Kidney (tissue), 13 donors: ENCODE measurements around the gene KRABD2.
"Not testable (repeated sequence)": the region's sequence is repeated elsewhere in the genome, so short reads cannot be mapped to it uniquely, and the experiment has no call there.

Experiments used
- DNase-seq, 5 donors: peaks; one replicate each; pipeline ENCODE4 v3.0.0-alpha.2; 2013 to 2020
- FAIRE-seq: peaks from 2 replicates; lab custom pipeline; 2012; peaks lifted over from hg19 to GRCh38; lab: Jason Lieb, UNC
- H3K27ac ChIP-seq, 2 donors: one replicate each; pipeline ENCODE4 v1.7.0; 2013; ENCODE audit warnings: low read depth in 2 of 2, low read length in 2 of 2, inconsistent platforms in 1 of 2
- H3K27me3 ChIP-seq: one replicate; pipeline ENCODE4 v1.7.1; 2013; ENCODE audit warnings: low read length, inconsistent platforms; ENCODE audit not compliant: control insufficient read depth, insufficient read depth
- H3K36me3 ChIP-seq, 3 donors: one replicate each; pipeline versions ENCODE4 v1.7.0 to v1.7.1; 2013; ENCODE audit warnings: low read length in 3 of 3, control low read depth in 1 of 3, inconsistent platforms in 1 of 3; ENCODE audit not compliant: insufficient read depth in 3 of 3, control insufficient read depth in 2 of 3
- H3K4me1 ChIP-seq, 3 donors: one replicate each; pipeline versions ENCODE4 v1.7.0 to v1.7.1; 2013; ENCODE audit warnings: low read length in 3 of 3, inconsistent platforms in 1 of 3, low read depth in 1 of 3; ENCODE audit not compliant: control insufficient read depth in 2 of 3, insufficient read depth in 2 of 3
- H3K4me3 ChIP-seq, 3 donors: one replicate each; pipeline versions ENCODE4 v1.7.0 to v1.8.1; 2013; ENCODE audit warnings: low read length in 3 of 3, control low read depth in 1 of 3, inconsistent platforms in 1 of 3
- H3K9ac ChIP-seq, 3 donors: one replicate each; pipeline versions ENCODE4 v1.7.0 to v1.7.1; 2013; ENCODE audit warnings: low read length in 3 of 3, control low read depth in 1 of 3, inconsistent platforms in 1 of 3
- H3K9me3 ChIP-seq, 3 donors: one replicate each; pipeline versions ENCODE4 v1.7.0 to v1.7.1; 2013; ENCODE audit warnings: low read length in 3 of 3, control low read depth in 1 of 3, inconsistent platforms in 1 of 3; ENCODE audit not compliant: control insufficient read depth in 2 of 3, insufficient read depth in 1 of 3
- intact Hi-C: fragments of 100-400 bp; cut with DNase I; formaldehyde crosslinking; loops from one replicate; pipeline ENCODE4 v1.11.1; 2022
- TF ChIP-seq, protein P1 (sequence below): IDR thresholded peaks from 3 replicates; pipeline ENCODE4 v1.5.1; 2012; ENCODE audit warnings: mild to moderate bottlenecking, moderate library complexity, borderline replicate concordance; ENCODE audit not compliant: insufficient read depth; ENCODE audit errors: extremely low read depth
- donor health status: control.
- donor health status: control.
- donor health status: control.
- donor health status: control.
- donor health status: control.
- donor health status: DM: yes; HTN: yes; CAD: no.
- donor health status: Normal renal cell carcinoma (clear cell type).

KRABD2 gene

DNA sequence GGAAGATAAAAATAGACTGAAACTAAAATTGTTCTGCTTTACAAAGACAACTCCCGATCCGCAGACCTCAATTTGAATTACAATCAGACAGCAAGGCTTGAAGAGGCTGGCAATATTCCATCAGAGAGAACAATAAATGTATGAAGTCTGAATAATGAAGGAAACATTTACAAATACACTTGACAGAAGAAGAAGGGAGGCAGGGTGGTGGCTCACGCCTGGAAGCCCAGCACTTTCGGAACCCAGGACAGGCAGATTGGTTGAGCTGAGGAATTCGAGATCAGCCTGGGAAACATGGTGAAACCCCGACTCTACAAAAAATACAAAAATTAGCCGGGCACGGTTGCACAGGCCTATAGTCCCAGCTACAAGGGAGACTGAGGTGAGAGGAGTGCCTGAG lies 22.3 kb downstream of the KRABD2 start:
- no peak for DNase-seq
- FAIRE-seq = no peak
- intact Hi-C loops = no loop called here

DNA sequence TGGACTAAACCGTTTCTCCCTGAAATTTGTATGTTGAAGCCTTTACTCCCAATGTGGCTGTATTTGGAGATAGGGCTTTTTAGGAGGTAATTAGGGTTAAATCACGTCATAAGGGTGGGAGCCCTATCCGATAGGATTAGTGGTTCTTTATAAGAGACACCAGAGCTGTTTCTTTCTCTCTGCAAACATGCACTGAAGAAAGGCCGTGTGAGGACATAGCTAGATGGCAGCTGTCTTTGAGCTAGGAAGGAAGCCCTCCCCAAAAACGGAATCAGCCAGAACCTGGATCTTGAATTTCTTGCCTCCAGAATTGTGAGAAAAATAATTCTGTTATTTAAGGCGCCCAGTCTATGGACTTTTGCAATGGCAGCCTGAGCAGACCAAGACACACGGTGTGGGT lies 22.8 kb downstream of the KRABD2 start:
- Histone ChIP-seq H3K27me3 (no peaks in the 10 kb centered on the region), H3K36me3 (no peaks in the 10 kb centered on the region), H3K9me3 (no peaks in the 10 kb centered on the region), H3K4me1 (no peaks in the 10 kb centered on the region), H3K4me3 (no peak overlapping the region), H3K9ac (no peak overlapping the region), H3K27ac (no peak overlapping the region)
- DNase-seq = no peak
- intact Hi-C loops = no loop called here
- TF ChIP-seq, protein P1, sequence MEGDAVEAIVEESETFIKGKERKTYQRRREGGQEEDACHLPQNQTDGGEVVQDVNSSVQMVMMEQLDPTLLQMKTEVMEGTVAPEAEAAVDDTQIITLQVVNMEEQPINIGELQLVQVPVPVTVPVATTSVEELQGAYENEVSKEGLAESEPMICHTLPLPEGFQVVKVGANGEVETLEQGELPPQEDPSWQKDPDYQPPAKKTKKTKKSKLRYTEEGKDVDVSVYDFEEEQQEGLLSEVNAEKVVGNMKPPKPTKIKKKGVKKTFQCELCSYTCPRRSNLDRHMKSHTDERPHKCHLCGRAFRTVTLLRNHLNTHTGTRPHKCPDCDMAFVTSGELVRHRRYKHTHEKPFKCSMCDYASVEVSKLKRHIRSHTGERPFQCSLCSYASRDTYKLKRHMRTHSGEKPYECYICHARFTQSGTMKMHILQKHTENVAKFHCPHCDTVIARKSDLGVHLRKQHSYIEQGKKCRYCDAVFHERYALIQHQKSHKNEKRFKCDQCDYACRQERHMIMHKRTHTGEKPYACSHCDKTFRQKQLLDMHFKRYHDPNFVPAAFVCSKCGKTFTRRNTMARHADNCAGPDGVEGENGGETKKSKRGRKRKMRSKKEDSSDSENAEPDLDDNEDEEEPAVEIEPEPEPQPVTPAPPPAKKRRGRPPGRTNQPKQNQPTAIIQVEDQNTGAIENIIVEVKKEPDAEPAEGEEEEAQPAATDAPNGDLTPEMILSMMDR = no peak
- FAIRE-seq = no peak

More for the DNA sequence above, 22.3 kb downstream of the KRABD2 start:
- Histone ChIP-seq H3K4me3 (no peak overlapping the region), H3K27ac (no peak overlapping the region), H3K27me3 (no peaks in the 10 kb centered on the region), H3K9me3 (no peaks in the 10 kb centered on the region), H3K4me1 (no peaks in the 10 kb centered on the region), H3K36me3 (no peaks in the 10 kb centered on the region), H3K9ac (no peak overlapping the region)
- TF ChIP-seq, protein P1 = no peak

DNA sequence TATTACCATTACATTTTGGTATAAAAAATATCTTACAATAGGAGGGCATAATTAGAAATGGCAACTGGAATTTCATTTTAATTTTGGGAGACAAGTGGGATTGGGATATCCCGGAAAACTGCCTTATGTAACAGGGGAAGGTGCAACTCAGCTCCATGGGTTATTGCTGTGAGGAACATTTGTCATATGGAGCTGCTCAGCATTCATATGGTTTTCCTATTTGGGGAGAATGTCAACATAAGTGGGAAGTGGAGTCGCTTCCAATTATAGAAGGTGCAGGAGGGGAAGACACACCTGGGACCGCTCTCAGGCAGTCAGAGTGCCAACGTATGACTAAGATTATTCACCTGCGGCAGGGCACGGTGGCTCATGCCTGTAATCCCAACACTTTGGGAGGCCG lies 26.2 kb downstream of the KRABD2 start:
- Histone ChIP-seq H3K36me3 (no peaks in the 10 kb centered on the region), H3K4me3 (no peak overlapping the region), H3K9me3 (no peaks in the 10 kb centered on the region), H3K9ac (no peak overlapping the region), H3K4me1 (no peaks in the 10 kb centered on the region), H3K27ac (no peak overlapping the region), H3K27me3 (no peaks in the 10 kb centered on the region)
- DNase-seq (no peak), FAIRE-seq (no peak)
- intact Hi-C loops = no loop called here
- TF ChIP-seq, protein P1 = no peak

DNA sequence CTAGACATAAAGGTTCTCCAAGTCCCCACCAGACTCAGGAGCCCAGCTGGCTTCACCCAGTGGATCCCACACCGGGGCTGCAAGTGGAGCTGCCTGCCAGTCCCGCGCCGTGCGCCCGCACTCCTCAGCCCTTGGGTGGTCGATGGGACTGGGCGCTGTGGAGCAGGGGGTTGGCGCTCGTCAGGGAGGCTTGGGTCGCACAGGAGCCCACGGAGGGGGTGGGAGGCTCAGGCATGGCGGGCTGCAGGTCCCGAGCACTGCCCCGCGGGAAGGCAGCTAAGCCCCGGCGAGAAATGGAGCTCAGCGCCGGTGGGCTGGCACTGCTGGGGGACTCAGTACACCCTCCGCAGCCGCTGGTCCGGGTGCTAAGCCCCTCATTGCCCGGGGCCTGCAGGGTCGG lies 29.5 kb downstream of the KRABD2 start:
- H3K9ac ChIP-seq, H3K4me3 ChIP-seq, H3K9me3 ChIP-seq, H3K36me3 ChIP-seq, FAIRE-seq, H3K4me1 ChIP-seq, intact Hi-C loops, DNase-seq, H3K27me3 ChIP-seq, H3K27ac ChIP-seq: not testable (repeated sequence)
